SKM-1 treated with dmso at 0.1 percent for 144 hours (cell line): Measurements from ENCODE around the gene TULP3.
"Not testable (repeated sequence)": the region's sequence is repeated elsewhere in the genome, so short reads cannot be mapped to it uniquely, and the experiment has no call there.

Experiments
- DNase-seq: peaks from one replicate; lab custom pipeline; 2025; ENCODE audit not compliant: unreplicated experiment; lab: John Stamatoyannopoulos, UW

The TULP3 gene, protein sequence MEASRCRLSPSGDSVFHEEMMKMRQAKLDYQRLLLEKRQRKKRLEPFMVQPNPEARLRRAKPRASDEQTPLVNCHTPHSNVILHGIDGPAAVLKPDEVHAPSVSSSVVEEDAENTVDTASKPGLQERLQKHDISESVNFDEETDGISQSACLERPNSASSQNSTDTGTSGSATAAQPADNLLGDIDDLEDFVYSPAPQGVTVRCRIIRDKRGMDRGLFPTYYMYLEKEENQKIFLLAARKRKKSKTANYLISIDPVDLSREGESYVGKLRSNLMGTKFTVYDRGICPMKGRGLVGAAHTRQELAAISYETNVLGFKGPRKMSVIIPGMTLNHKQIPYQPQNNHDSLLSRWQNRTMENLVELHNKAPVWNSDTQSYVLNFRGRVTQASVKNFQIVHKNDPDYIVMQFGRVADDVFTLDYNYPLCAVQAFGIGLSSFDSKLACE

GRCh38 chr12:2890388-2891239, at the start of gene TULP3:
TULP3 (plus strand) TSS chr12:2890891; CDS start chr12:2890948, 57 bp downstream.
- DNase-seq = peak; percentile 87

- DNase-seq = no peak
These were observed 49.5 kb upstream of the TULP3 start for GRCh38 chr12:2841056-2841650.

DNA sequence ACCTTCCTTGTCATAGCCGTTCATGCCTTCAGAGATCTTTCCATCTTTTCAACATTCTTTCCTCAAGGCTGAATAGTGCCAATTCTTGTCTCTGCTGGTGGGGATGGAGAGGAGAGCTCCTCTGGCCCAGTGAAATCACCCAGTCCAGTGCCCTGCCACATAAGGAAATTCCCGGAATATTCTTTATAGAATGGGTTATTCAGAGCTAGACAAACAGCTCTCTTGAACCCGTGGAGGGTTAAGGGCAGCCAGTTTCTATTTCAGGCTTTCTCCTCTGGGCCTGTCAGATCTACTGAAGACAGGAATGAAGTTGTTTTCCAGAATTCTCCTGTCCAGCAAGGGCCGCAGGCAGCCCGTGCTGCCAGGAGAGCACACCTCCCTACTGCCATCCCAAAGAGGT, 47.7 kb upstream of the TULP3 start:
- DNase-seq = no peak

DNA sequence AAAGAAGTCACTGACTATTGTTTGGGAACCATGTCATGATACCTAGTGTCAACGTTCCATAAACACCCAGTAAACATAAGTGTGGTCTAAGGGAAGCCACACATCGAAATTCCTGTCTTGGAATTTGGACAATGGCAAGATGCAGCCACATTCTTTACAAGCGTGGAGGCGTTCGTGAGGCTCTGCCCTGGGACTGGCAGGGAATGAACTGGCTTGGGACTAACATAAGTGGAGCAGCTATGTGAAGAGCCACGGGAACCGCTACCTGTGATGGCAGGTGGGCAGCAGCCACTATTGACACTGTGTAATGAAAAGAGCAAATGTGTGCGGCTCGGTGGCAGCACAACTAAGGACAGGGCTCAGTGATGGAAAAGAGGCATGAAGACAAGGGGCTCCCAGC, 45.9 kb upstream of the TULP3 start:
- DNase-seq = no peak

GRCh38 chr12:2845280-2845679, 45.4 kb upstream of the TULP3 start:
- DNase-seq = no peak

DNA sequence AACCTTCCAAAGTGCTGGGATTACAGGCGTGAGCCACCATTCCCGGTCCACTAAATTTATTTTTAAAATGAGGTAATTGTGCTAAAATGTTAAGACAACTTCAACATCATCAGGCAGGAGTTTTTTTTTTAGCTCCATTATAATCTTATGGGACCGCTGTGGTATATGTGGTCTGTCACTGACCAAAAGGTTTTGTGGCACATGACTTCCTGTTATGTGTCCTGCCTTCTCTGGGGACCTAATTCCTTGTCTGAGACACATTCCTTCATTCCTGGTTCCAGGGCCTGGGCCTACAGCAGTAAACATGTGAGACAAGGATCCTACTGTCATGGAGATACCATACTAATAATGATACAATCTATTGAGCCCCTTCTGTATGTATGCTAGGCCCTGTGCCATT, 38.8 kb upstream of the TULP3 start:
- no peak for DNase-seq

DNA sequence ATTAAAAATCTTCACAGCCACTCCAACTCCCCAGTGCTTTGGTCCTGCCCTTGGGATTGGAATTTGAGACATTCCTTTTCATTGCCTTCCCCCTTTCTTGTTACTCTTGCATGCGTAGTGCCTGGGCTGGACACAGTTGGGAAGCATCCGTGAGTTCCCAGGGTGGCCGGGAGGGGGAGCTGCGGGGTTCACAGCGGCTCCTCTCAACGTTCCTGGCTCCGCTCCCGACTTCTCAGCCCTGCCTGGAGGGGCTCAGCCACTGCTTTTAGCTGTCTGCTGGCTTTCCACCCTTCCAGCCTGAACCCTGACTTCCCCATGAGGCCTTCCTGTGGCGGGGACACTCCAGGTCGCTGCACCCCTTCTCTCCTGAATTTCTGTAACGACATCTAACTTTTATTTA, 37.1 kb upstream of the TULP3 start:
- peak; percentile 30 for DNase-seq

DNA sequence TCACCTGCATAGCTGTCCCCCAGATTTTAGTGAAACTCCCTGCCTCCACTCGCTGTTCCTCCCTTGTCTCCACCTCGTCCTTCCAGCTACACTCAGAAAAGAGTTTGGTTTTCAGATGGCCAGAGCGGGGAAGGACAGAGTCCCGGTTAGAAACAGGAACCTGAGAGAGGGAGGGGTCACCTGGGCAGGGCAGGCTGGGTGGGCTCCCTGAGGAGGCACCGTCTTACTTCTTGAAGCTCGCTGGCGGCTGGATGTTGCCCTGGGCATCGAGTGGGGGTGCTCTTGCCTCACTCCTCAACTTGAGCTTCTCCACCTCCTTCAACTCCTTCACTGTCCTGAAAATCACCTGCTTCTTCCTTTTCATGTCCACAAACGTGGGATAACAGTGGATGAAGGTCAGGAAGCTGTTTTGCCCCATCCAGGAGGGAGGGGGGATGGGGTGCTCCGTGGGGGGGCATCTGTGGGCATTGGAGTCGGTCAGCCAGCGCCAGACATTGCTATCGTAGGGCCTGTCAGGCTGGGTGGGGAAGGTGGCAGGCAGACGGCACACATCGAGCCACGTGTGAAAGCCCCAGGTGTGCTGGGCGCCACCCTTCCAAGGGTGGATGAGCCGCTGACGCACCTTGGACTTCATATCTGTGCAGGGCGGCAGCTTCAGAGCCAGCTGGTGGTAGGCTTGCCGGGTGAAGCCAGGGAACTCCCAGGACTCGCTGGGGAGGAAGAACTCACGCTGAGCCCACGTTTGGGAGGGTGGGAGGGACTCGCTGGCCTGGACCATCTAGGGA, 35.8 kb upstream of the TULP3 start:
- DNase-seq = no peak

DNA sequence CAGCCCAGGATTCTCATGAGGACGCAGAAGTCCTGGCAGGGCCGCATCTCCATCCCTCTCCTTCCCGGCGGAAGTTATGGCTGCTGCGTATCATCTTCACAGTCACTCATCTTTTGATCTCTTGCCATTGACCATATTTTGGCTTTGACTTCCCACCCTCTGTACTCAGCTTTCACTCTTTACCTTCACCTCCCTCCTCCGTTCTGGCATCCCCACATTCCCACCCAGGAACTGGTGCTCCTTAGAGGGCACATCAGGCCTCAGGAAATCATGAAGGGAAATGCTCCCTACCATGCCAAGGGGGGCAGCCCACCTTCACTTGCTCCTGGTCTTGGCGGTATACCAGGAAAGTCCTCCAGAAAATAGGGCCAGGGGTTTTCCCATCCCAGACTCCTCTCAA, 35.1 kb upstream of the TULP3 start:
- no peak for DNase-seq

GRCh38 chr12:2856051-2856450, 34.6 kb upstream of the TULP3 start:
- no peak for DNase-seq

DNA sequence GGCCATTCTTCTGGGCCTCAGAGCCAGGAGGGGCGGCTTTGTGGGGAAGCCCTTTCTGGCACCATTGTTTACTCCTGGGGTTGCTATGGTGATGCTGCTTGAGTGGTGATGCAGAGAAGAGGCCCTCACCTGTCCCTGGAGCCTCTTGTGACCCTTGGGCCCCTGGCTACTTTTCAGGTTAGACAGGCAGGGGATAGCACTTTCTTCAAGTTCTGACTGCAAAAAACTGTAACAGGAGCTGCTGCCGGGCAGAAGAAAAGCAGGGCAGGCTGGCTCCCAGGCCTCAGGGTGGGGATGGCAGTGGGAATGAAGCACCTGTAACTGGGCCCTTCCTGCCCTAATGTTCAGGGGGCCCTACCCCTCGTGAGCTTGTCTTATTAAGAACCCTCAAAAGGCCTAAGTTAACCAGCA, 33.7 kb upstream of the TULP3 start, which contains the start of gene TEX52:
Gene TEX52, minus strand, starts transcription at position 19 of the 411 bp plus-strand sequence. Its CDS starts 13 bp downstream, at position 6.
- no peak for DNase-seq

- no peak for DNase-seq
These were observed 33.1 kb upstream of the TULP3 start for GRCh38 chr12:2857576-2857975.

DNA sequence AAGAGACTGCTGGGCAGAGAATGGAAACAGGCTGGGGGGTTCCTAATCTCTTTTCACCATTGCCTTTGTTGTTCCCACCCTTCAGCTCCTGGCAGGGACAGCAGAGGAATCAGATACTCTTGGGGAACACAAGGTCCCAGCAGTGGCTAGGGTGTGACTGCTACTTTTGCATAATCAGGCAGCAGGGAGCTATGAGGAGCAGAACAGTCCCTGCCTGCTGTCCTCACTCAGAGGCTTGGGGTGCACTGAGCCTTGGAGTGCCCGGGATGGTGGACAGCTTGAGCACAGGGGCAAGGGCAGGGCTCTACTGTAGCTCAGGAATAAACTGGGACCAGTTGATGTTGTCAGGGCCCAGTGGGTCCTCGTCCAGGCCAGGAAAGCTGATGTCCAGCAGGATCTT, 32.4 kb upstream of the TULP3 start:
- no peak for DNase-seq

DNA sequence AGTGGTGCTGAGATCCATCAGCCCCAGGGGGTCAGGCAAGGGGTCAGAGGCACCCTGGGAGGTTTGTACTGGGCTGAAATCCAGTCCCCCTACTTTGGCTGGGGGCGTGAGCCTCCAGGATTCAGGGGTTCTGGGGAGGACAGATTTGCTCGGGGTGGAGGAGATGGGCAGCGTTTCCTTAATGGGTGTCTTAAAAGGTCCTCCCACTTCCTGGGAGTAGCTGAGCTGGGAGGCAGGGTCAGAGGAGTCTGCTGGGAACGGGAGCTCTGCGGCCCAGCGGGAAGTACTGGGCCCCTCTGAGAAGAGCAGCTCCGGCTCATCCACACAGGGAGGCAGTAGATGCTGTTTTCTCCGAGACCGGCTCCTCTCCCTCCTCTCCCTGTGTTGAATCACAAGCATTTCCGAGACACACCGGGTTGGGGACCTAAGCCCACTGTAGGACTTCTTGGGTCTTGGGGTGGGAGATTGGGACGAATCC, 31.7 kb upstream of the TULP3 start:
- DNase-seq = no peak

DNA sequence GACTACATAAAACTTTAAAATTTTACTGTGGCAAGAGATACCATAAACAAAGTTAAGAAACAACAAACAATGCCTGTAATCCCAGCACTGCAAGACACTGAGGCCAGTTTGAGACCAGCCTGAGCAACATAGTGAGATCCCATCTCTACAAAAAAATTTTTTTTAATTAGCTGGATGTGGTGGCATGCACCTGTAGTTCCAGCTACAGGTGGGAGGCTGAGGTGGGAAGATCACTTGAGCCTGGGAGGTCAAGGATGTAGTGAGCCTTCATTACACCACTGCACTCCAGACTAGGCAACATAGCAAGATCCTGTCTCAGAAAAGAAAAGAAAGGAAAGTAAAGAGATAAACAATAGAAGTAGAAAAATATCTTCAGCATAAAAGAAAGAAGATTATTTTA, 30.5 kb upstream of the TULP3 start:
- no peak for DNase-seq

- DNase-seq = no peak
These were observed 27.8 kb upstream of the TULP3 start for GRCh38 chr12:2862876-2863275.

DNA sequence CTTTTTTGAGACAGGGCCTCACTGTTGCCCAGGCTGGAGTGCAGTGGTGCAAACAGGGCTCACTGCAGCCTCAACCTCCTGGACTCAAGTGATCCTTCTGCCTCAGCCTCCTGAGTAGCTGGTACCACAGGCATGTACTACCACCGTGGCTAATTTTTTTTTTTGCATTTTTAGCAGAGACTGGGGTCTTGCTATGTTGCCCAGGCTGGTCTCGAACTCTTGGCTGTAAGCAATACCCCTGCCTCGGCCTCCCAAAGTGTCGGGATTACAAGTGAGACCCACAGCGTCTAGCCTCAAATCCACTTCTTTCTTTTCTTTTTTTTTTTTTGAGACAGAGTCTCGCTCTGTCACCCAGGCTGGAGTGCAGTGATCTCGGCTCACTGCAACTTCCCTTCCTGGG, 27.3 kb upstream of the TULP3 start:
- DNase-seq = not testable (repeated sequence)

GRCh38 chr12:2864198-2864597, 26.5 kb upstream of the TULP3 start:
- DNase-seq = no peak

DNA sequence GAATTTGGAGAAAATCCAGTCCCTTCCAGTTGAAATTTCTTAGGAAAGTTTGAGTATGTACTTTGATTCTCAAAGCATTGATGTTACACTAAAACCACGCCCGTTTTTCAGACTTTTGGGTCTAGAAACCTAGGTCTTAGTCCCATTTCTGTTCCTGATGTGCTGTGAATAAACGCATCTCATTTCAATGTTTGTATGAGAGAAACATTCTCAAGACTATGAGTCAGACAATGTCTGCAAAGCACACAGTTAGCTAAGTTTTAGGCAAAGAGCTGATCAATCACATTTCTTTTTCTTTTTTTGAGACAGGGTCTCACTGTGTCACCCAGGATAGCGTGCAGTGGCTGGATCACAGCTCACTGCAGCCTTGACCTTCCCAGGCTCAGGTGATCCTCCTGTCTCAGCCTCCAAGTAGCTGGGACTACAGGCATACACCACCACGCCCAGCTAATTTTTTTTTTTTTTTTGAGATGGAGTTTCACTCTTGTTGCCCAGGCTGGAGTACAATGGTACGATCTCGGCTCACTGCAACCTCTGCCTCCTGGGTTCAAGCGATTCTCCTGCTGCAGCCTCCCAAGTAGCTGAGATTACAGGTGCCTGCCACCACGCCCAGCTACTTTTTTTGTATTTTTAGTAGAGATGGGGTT, 21.6 kb upstream of the TULP3 start:
- not testable (repeated sequence) for DNase-seq

DNA sequence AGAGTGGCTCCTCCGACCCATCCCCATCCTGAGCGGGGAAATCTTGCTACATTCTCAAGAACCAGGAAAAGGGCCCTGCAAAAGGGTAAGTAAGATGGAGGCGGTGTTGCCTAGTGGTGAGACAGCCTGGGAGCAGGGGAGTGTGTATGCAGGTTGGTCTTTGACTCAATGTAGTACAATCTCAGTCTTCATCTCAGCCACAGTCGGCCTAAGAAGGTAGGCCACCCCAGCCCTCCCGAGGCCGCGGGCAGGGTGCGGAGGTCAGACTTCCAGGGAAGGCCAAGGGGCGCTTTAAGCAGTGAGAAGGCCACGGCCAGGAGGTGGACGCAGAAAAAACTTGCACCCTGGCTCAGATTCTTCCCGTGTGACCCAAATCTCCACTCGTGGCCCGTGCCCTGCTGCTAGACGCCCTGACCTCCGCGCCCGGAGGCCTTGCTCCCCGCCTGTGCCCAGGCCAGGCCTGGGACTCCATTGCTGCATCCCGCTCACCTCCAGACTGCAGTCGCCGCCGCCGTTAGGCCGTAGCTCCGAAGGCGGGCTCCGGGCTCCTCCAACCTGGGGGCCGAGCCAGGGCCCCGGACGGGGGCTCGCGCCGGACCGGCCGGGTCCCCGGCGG, 14.2 kb upstream of the TULP3 start:
- no peak for DNase-seq
